ENCODE results near the gene CST5.

The CST5 gene

GRCh38 chr20:23874747-23875146 is 4.8 kb downstream of the CST5 start:
- no peak for TF ChIP-seq REST (IDR thresholded peaks at IDR 0.05; ENCODE audit: insufficient read depth in 1 of 2, low read depth in 2 of 2, low read length in 2 of 2)
- TF ChIP-seq TAF1 (IDR thresholded peaks at IDR 0.05; ENCODE audit: borderline replicate concordance, insufficient read depth, low read length) = no peak
- no peak for TF ChIP-seq SIN3A (IDR thresholded peaks at IDR 0.05; ENCODE audit: borderline replicate concordance, insufficient read depth, low read length)
- TF ChIP-seq FOXP2 (optimal IDR thresholded peaks at IDR 0.05; ENCODE audit: borderline replicate concordance, extremely low read depth, extremely low read length, insufficient read depth) = no peak
- TF ChIP-seq POLR2AphosphoS5 (IDR thresholded peaks at IDR 0.05; ENCODE audit: low read depth, low read length) = no peak

DNA sequence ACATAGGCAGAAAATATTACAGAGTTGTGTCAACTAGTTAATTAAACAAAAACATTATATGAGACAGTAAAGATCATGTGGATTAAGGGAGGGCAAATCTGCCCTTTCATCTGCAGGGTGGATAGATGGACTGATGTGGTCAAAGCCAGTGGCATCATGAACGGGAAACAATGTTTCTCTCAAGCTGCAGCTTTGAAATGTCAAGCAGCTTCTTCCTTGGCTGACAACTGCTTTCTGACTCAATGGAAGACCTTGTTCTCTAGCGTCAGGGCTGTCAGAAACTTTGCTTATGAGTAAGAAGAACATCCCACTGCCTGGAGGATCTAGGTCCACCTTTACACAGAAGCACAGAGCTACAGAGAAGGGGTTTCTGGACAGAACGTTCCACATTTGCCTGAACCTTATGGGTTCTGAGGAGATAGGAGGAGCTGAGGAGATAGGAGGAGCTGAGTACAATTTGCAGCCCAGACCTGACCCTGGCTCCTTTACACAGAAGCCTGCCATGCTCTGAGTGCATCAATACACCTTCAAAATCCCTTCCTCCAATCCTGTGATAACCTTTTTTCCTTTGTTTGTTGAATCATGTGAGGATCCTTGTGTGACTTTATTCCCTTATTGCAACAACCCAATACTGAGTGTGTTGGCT is 6.1 kb downstream of the CST5 start:
- TF ChIP-seq POLR2AphosphoS5 (IDR thresholded peaks at IDR 0.05; ENCODE audit: low read depth, low read length) (no peak), FOXP2 (optimal IDR thresholded peaks at IDR 0.05; ENCODE audit: borderline replicate concordance, extremely low read depth, extremely low read length, insufficient read depth) (no peak), REST (IDR thresholded peaks at IDR 0.05; ENCODE audit: insufficient read depth in 1 of 2, low read depth in 2 of 2, low read length in 2 of 2) (no peak), TAF1 (IDR thresholded peaks at IDR 0.05; ENCODE audit: borderline replicate concordance, insufficient read depth, low read length) (no peak)

GRCh38 chr20:23872065-23872464 is 7.5 kb downstream of the CST5 start:
- TF ChIP-seq REST (IDR thresholded peaks at IDR 0.05; ENCODE audit: insufficient read depth in 1 of 2, low read depth in 2 of 2, low read length in 2 of 2) (no peak), TAF1 (IDR thresholded peaks at IDR 0.05; ENCODE audit: borderline replicate concordance, insufficient read depth, low read length) (no peak), FOXP2 (optimal IDR thresholded peaks at IDR 0.05; ENCODE audit: borderline replicate concordance, extremely low read depth, extremely low read length, insufficient read depth) (no peak), SIN3A (IDR thresholded peaks at IDR 0.05; ENCODE audit: borderline replicate concordance, insufficient read depth, low read length) (no peak), POLR2AphosphoS5 (IDR thresholded peaks at IDR 0.05; ENCODE audit: low read depth, low read length) (no peak)

- TF ChIP-seq FOXP2 (optimal IDR thresholded peaks at IDR 0.05; ENCODE audit: borderline replicate concordance, extremely low read depth, extremely low read length, insufficient read depth) (no peak), REST (IDR thresholded peaks at IDR 0.05; ENCODE audit: insufficient read depth in 1 of 2, low read depth in 2 of 2, low read length in 2 of 2) (no peak), TAF1 (IDR thresholded peaks at IDR 0.05; ENCODE audit: borderline replicate concordance, insufficient read depth, low read length) (no peak), POLR2AphosphoS5 (IDR thresholded peaks at IDR 0.05; ENCODE audit: low read depth, low read length) (no peak), SIN3A (IDR thresholded peaks at IDR 0.05; ENCODE audit: borderline replicate concordance, insufficient read depth, low read length) (no peak)
These were observed 9.1 kb downstream of the CST5 start for GRCh38 chr20:23870461-23870860.

GRCh38 chr20:23869520-23869919 is 10.0 kb downstream of the CST5 start:
- TF ChIP-seq REST (IDR thresholded peaks at IDR 0.05; ENCODE audit: insufficient read depth in 1 of 2, low read depth in 2 of 2, low read length in 2 of 2) = no peak
- TF ChIP-seq SIN3A (IDR thresholded peaks at IDR 0.05; ENCODE audit: borderline replicate concordance, insufficient read depth, low read length) = no peak
- no peak for TF ChIP-seq POLR2AphosphoS5 (IDR thresholded peaks at IDR 0.05; ENCODE audit: low read depth, low read length)
- TF ChIP-seq TAF1 (IDR thresholded peaks at IDR 0.05; ENCODE audit: borderline replicate concordance, insufficient read depth, low read length) = no peak
- TF ChIP-seq FOXP2 (optimal IDR thresholded peaks at IDR 0.05; ENCODE audit: borderline replicate concordance, extremely low read depth, extremely low read length, insufficient read depth) = no peak

All from PFSK-1 (cell line).